ENCODE results near the gene CCDC92B. TPM values are rescaled to one million over a fixed set of nuclear protein-coding genes. Genes with fewer than 3 reads are reported as not detected.
"Not testable (repeated sequence)": the region's sequence is repeated elsewhere in the genome, so short reads cannot be mapped to it uniquely, and the experiment has no call there.

Gene CCDC92B
- polyA plus RNA-seq, 5 donors, result 0.13 to 0.46 (median 0.24) TPM

GRCh38 chr17:2704031-2704889, 45.2 kb downstream of the CCDC92B start:
- no peak for DNase-seq

DNA sequence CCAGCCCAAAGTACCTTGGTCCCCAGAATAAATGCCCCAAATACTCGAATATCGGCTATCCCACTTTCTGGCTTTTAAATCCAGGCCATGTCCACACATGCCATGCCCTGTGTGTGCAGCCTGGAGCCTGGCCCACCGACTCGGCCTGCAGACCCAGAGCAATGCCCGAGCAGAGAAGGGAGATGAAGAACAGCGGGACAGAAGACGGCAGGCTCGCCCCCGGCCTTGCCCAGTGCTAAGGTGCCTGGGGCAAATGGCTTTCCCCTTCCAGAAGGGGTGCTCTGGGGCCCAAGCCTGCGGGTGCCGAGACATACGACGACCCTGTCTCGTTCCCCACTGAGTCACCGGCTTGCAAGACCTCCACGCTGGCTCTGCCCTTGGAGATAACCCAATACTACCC, 45.8 kb downstream of the CCDC92B start:
- no peak for DNase-seq

- DNase-seq, result no peak
Measured at GRCh38 chr17:2703181-2703580, 46.3 kb downstream of the CCDC92B start.

DNA sequence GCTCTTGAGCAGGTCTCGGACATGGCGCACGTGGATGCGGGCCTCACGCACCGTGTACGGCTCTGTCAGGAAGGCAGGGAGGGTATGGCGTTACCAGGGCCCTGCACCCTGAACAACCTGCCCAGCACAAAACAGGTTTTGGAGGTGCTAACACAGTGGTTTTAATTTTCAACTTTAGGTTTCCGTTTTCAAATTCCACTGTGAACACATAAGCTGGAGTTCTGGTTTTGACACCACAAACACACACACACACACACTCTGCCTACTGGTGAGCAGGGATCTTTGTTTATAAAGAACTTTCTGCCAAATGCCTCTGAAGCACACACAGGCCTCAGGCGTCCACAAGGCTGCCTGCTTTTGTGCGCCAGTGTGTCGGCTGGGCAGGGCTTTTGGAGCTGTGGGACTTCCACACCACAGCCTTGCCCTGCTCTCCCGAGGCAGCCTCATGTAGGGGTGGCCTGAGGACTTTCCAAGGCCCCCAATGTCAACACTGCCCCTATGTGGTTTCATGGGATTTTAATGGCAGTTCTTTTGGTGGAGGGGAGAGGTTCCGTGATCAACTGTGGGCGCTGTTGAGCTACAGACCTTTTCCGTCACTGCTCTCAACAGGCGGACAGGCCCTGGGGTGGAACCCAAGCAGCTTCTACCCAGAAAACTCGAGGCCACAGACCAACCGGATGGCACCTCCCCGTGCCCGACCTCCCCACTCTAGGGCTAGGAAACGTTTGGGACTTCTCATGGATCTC, 47.3 kb downstream of the CCDC92B start:
- no peak for DNase-seq

- DNase-seq, result no peak
Measured at GRCh38 chr17:2701161-2701995, 48.1 kb downstream of the CCDC92B start.

DNA sequence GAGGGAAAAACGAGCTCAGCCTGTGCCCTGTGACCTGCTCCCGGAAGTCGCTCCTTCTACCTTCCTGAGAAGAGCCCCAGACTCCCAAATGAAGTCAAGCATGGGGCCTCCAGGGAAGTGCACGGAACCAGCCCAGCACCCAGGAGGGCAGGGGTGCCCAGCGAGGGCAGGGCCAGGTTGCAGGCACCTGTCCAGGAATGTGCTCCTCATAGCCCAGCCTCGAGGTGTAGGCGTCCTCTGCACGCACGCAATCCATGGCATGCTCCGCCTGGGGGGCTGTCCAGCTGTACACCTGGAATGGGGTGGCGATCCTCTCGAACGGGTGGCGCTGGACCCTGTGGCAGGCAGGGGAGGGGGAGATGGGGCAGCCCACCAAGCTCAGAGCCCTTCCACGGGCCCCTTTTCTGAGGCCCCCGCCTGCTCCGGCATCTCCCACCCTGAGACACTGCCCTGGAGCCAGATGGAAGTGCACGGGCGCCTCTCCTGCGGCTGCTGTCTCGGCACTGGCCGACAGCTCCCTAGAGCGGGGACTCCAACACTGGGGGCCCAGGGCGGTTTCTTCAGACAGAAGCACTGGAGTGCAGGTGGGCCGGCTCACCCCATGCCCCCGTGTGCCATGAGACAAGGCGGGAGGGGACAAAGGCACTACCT, 48.8 kb downstream of the CCDC92B start:
- no peak for DNase-seq

GRCh38 chr17:2700030-2700490, 49.4 kb downstream of the CCDC92B start:
- DNase-seq, result no peak

DNA sequence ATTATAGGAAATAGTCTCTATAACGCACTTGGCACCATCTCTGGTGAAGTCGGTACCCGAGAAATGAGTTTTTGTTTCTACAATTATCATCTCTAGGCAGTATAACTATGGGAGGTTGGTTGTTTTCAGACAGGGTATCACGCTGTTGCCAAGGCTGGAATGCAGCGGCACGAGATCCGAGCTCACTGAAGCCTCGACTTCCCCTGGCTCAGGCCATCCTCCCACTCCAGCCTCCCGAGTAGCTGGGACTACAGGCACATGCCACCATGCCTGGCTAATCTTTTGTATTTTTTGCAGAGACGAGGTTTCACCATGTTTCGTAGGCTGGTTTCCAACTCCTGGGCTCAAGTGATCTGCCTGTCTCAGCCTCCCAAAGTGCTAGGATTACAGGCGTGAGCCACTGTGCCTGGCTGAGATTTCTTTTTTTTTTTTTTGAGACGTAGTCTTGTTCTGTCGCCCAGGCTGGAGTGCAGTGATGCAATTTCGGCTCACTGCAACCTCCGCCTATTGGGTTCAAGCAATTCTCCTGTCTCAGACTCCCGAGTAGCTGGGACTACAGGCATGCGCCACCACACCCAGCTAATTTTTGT, 50.1 kb downstream of the CCDC92B start:
- not testable (repeated sequence) for DNase-seq

DNA sequence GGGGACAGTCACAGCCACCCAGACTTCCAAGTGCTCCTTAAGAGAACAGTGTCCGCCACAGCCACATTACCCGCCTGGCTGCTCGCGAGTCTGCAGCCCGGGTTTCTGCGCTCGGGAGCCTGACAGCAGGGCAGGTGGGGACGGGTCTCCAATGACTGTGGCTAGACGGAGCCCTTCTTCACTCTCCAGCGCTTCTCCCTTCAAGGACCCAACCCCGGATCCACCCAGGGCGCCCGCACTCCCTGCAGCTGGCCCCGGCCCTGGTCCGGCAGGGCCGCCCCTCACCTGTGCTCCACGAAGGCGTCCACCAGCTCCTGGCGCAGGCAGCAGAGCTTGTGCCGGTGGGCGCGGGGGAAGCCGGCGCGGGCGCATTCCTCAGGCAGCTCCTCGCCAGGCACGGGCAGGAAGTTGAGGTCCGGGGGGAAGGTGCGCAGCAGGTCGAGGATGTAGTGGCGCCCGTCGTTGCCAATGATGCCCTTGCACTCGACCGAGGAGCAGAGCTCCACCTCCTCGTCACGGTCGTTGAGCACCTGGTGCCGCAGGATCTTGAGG, 51.8 kb downstream of the CCDC92B start:
- DNase-seq, result no peak

DNA sequence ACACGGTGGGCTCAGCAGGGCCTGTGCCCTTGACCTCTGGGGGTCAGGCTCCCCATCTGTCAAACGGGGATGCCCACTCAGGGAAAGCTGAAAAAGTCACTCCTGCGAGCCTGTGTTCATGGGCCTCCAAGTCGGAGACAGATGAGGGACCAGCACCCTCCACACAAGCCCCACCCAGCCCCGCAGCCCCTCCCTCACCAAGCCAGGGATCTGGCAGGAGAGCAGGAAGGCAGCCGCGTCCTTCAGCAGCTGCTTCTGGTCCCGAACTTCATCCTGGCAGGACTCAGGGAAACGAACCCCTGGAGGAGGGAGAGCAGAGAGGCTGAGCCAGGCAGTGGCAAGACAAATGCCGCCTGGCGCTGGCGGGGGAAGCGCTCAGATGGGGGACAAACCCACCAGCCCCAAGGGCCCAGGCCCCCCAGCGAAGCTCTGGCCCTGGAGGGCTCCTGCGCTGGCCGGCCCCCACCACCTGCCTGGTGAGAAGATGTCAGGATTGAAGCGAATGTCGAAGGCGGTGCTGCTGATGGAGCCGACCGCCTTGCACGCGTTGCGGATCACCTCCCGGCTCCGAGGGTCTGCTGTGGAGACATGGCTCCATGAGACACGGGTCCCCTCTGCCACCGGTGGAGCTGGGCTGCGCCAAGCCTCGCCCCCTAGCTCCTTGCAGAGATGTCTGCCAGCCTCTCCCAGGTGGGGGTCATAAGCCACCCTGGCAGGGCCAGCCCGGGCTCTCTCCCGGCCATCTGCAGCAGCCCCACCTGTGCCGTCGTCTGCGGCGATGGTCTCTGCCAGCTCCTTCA, 53.3 kb downstream of the CCDC92B start:
- no peak for DNase-seq

DNA sequence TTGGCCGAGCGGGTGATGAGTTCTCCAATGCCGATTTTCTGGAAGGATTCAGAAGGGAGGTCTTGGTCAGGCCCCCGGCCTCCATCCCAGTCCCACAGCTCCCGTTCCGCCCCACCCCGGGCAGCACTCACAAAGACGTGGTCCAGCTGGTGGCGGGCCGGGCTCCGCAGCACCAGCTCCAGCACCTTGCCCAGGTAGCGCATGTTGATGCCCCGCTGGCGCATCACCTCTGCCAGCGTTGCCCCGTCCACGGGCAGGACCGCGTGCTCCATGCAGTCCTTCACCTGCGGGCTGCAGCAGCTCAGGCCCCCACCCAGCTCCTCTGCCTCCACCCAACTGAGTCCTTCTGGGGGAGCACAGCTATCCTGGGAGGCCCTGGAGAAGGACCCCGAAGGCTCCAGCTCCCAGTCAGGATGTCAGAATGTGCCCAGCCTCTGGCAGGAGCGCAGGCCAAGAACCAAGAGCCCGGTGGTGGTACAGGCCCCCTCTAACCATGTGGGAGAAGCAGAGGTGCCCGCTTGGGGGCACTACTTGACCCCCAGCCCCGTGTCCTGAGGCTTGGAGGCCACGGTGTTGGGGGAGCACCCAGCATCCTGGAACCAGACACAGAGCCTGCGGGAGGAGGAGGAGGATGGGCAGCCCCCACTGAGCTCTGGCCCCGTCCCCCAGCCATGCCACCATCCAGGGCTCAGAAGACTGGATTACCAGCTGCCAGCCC, 54.0 kb downstream of the CCDC92B start:
- DNase-seq, result no peak

DNA sequence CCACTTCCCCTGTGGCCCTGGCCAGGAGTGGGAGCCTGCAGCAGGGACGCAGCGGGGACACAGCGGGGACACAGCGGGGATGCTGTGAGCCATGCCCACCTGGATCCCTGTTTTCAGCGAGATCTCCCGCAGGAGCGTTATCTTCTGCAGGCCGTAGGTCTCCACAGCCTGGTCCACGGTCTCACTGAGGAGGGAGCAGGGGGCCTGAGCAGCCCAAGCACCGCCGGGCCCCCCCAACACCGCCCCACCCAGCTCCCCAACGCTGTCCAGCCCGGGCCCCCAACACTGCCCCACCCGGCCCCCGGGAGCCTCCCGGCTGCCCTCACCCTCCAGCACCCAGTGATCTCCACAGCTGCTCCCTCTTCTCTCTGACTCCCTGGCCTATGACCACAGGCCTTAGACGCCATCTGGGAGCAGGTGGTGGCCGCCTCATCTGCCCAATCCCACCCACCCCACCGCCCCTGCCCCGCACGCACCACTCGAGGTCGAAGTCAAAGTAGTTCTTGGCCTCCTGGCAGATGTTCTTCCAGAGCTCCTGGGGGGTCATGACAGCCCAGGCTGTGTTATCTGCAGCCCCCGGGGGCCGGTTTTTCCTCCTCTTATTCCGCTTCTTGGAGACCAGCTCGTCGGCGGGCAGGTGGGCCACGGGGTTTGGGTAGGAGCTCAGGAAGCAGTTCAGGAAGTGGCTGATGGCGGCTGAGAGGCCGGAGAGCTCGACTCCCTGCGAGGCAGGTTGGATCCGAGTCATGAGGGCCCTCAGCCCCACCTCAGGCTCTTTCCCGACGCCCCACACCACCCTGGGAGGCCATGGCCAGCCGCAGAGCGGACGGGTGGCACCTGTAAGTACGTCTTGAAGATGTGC, 54.8 kb downstream of the CCDC92B start:
- no peak for DNase-seq

GRCh38 chr17:2693561-2694380, 55.7 kb downstream of the CCDC92B start:
- DNase-seq, result no peak

DNA sequence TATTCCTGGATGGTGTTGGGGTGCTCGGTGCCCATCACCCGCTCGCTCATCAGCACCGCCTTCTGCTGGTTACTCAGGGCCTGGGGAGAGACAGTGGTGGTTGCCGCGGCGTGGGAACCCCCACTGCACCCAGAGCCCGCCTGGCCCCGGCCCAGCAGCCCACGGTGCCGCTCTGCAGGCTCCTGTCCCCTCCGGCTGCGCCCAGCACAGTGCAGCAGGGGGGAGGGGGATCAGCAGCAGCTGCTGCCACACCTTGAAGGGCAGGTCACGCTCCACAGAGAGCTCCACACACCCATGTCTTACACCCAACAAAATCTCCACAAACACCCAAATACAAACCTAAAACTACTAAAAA, 56.7 kb downstream of the CCDC92B start:
- DNase-seq, result no peak

DNA sequence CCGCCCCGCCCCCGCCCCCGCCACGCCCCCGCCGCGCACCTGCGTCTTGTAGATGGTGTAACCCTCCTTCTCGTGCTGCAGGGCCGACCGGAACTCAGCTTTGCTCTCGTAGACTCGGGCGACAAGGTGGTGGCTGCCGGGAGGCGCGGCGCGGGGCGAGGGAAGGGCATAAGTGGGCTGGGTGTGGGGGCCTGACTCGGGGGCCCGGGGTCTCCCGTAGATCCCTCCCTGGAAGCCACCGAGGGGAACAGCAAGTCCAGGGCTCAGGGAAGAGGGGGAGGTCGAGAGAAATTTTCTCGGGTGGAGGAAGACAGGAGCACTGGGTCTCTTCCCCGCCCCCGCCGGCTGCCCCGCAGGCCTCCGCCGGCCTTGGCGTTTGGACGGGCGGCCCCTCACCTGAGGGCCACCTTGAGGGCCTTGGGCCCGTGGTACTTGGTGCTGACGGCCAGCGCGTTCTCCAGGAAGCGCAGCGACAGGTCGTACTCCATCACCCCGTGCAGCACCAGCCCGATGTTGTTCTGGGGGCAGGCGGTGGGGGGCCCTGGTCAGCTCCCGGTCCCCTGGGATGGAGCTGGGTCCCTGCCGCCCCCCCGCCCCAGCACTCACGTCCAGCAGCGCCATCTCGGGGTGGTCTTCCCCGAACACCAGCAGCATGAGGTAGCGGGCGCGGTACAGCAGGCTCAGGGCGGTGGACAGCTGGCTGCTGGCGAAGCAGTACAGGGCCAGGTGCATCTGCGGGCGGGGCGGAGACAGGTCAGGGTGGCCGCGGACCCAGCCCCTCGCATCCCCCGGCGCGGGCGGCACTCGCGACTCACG, 57.3 kb downstream of the CCDC92B start:
- no peak for DNase-seq

- no peak for DNase-seq
Measured at GRCh38 chr17:2691069-2691871, 58.2 kb downstream of the CCDC92B start.

Data from right lung (tissue), 5 donors.